ENCODE results near the gene ECHDC3.
"Not testable (repeated sequence)": the region's sequence is repeated elsewhere in the genome, so short reads cannot be mapped to it uniquely, and the experiment has no call there.

Gene ECHDC3, protein sequence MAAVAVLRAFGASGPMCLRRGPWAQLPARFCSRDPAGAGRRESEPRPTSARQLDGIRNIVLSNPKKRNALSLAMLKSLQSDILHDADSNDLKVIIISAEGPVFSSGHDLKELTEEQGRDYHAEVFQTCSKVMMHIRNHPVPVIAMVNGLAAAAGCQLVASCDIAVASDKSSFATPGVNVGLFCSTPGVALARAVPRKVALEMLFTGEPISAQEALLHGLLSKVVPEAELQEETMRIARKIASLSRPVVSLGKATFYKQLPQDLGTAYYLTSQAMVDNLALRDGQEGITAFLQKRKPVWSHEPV

GRCh38 chr10:11742009-11742778 is at the start of gene ECHDC3:
ECHDC3 (plus strand) TSS chr10:11742382; CDS start chr10:11742577, 195 bp downstream.
- DNase-seq = peak; percentile 71 to 89 (median 76)

DNA sequence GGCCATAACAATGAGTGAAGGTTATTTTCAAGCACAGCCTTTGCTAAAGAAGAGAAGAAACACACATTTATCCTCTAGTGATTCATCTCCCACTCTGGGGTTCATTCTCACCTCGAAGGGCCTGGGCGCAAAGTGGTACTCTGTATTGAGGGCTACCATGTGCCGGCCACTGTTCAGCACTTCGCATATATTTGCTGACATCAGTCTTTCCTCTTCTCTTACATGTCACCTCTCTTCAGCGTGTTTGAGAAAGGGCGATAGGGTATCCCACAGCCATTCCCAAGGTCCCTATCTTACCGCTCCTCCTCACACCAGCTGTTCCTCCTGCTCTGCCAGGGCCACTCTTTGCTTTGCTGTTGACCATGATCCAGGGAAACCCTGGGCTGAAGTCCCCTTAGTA is 48.8 kb upstream of the ECHDC3 start:
- no peak for DNase-seq

DNA sequence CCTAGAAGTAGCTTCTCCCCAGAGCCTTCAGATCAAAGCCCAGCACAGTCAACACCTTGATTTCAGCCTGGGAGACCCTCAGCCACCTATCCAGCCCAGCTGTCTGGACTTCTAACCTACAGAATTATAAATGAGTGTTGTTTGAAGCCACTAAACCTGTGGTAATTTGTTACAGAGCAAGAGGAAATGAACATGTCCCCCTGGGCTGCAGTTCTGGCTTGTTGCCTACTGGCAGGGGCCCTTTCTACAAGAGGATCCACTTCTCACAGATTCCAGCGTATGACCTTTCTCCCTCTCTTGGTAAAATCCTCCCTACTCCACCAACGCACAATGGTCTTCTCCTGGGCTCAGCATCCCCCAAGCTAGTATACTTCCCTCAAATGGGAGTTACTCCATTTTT is 46.4 kb upstream of the ECHDC3 start:
- DNase-seq = no peak

- DNase-seq = peak in 1 of 3 donors; percentile 53
Measured at GRCh38 chr10:11697718-11698527, 44.3 kb upstream of the ECHDC3 start.

DNA sequence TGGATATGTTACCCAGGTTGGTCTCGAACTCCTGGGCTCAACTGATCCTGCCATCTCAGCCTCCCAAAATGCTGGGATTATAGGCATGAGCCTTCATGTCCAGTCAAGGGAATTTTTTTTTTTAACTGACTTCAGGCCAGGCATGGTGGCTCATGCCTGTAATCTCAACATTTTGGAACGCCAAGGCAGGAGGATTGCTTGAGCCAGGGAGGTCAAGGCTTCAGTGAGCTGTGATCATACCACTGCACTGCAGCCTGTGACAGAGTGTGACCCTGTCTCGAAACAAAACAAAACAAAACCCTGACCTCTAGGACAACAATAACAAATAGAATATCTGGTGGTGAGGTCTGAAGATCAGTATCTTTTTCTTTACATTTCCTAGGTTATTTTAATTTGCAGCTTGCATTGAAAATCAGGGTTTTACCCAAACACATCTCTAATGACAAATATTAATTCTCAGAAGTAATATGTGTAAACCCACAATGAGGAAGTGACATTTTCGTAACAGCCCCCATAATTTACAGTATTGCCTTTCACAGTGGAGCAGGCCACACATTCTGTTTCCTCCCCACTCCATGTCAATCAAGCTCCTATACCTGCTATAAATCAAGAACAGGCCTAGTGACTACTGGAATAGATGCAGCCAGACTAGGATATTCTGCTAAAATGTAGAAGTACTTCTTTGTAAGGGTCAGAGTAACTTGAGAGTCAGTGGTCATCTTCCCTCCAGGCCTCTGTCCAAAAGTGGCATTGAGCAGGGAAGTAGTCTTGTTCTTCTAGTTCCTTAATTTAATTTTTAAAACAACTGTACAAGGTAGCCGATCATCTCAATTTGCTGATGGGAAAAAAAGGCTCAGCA is 43.3 kb upstream of the ECHDC3 start:
- DNase-seq = peak; percentile 53 to 81 (median 69)

DNA sequence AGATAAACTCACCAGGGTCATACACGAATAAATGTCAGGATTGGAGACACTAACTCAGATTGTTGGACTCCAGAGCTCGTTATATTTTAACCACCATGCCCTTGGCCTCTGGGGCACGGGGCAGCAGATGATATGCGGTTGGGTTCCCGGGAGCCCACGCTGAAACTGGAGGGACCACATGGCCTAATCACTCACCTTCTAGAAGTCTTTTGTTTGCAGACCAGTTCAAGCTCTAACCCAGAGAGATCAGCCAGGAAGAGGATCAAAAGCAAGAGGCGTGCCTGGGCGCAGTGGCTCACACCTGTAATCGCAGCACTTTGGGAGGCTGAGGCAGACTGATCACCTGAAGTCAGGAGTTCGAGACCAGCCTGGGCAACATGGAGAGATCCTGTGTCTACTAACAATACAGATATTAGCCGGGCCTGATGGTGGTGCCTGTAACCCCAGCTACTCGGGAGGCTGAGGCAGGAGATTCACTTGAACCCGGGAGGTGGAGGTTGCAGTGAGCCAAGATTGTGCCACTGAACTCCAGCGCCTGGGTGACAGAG is 42.6 kb upstream of the ECHDC3 start:
- no peak for DNase-seq

- no peak for DNase-seq
Measured at GRCh38 chr10:11700539-11700938, 41.6 kb upstream of the ECHDC3 start.

- no peak for DNase-seq
Measured at GRCh38 chr10:11701451-11702095, 40.6 kb upstream of the ECHDC3 start.

- DNase-seq = no peak
Measured at GRCh38 chr10:11702264-11702663, 39.9 kb upstream of the ECHDC3 start.

GRCh38 chr10:11704092-11704491 is 38.1 kb upstream of the ECHDC3 start:
- DNase-seq = no peak

DNA sequence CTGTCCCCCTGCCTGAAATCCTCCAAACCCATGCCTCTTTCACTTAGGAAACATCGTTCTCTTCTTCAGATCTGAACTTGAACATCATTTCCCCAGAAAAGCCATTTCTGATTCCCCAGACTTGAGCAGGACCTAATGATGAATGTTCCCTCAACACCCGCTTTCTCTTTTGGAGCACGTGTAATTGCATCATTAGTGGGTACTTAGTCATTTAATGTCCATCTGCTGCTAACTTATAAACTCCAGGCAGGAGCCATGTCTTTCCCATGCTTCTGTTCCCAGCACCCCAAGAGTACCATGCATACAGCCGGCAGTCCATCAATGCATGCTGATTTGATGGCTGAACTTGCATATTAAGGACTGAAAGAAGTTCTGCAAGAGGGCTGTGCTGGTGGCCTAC is 36.5 kb upstream of the ECHDC3 start:
- peak; percentile 60 to 79 (median 69) for DNase-seq

GRCh38 chr10:11706895-11707567 is 35.2 kb upstream of the ECHDC3 start:
- DNase-seq = no peak

- peak; percentile 34 to 52 (median 43) for DNase-seq
Measured at GRCh38 chr10:11707624-11708350, 34.4 kb upstream of the ECHDC3 start.

GRCh38 chr10:11708801-11709200 is 33.4 kb upstream of the ECHDC3 start:
- not testable (repeated sequence) for DNase-seq

- peak in 1 of 3 donors; percentile 44 for DNase-seq
Measured at GRCh38 chr10:11712744-11713143, 29.4 kb upstream of the ECHDC3 start.

DNA sequence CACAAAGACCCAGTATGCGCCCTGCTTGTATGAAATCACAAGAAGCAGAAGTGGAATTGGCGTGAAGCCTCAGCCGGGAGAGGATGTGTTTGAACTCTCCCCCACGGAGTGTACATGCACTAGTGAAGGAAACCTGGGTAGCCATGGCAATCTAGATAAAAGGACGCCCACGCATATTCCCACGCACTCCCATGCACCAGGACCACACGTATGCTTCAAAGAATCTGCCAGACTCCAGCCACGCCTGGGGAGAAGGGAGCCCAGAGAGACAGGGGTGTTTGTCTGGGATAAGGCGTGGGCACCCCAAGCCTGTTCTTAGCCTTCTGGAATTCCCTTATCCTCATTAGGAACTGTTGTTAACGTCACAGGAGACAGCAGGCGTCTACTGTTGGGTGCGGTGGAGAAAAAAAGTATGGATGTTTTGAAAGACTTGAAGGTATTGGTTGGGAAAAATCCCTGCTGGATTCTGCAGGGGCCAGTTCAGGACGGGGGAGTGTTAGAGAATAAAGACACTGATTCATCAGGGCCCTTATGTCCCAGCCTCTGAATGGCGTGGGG is 28.9 kb upstream of the ECHDC3 start:
- DNase-seq = peak; percentile 66 to 75 (median 69)

GRCh38 chr10:11713963-11714362 is 28.2 kb upstream of the ECHDC3 start:
- no peak for DNase-seq

DNA sequence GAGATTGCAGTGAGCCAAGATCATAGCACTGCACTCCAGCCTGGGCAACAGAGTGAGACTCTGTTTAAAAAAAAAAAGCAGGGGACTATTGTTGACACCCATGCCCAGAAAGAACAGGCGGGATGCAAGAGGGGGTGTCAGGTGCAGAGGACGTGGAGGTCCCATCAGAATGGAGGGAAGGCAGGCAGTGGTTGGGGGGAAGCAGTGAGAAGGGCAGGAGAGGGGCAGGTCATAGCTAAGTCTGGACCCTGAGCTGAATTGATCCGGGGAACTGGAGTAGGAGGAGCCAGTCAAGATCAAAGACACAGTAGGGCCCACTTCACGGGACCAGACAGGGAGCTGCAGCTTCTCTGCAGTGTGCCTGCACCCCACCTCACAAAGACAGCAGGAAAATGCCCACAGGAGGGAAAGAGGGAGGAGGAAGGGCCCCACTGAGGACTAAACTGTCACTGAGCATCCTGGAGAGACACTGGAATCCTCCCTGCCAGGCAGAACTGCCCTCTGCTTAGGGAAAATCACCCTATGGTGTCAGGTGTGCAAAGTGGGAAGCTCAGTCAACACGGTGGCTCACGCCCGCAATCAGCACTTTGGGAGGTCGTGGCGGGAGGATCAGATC is 27.3 kb upstream of the ECHDC3 start:
- DNase-seq = no peak

DNA sequence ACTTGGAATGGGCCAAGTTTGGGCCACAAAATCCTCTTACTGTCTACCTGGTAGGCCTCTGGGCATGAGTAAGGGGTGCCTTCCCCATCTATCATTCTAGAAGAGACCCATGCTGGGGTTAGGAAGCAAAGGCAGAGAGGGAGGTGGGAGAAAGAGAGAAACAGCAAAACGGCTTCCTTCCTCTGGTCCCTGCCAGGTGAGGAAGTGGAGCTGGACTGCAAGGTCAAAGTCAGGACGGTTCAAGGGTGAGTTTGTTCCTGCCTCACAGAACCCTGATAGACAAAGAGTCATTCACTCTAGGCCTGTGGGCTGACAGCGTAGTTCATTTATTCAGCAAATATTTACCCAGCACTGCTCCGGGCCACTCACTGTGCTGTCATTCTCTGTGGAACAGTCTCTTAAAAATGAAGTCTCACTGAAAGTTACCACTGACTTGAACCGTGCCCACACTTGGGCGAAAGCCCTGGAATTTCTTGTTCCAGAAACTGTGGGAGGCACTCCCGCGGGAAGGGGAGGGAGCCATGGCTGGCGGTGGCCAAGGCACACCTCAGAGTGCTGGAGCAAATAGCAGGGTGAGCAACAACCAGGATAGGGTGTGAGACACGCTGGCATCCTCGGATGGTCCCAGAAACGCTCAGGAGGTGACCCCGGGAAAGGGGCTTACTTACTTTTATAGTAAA is 26.2 kb upstream of the ECHDC3 start:
- no peak for DNase-seq
